GM23338 (cell line): ENCODE data around the gene ICAM2. TPM values are rescaled to one million over a fixed set of nuclear protein-coding genes. Genes with fewer than 3 reads are reported as not detected.

ENCODE experiments used
- ATAC-seq: fragments of 200-7000 bp; cut with Tn5 transposase; 3 replicates; pipeline ENCODE4 v1.9.1; 2020
- DNase-seq: peaks from one replicate; pipeline ENCODE4 v3.0.0-alpha.2; 2015; ENCODE audit warnings: low spot score
- H2AFZ ChIP-seq: fragments of 200-600 bp; sonication (generic); 2 replicates; pipeline ENCODE4 v1.8.0; 2016; ENCODE audit warnings: antibody characterized with exemption, mild to moderate bottlenecking, moderate library complexity
- H3F3A ChIP-seq: fragments of 200-600 bp; sonication (generic); replicated peaks from 2 replicates; pipeline ENCODE4 v1.8.0; 2017; ENCODE audit warnings: antibody characterized with exemption, mixed run types, low read depth
- H3K27ac ChIP-seq: fragments of 200-600 bp; sonication (generic); 2 replicates; pipeline ENCODE4 v1.6.1; 2016; ENCODE audit warnings: low read depth
- H3K27me3 ChIP-seq: fragments of 200-600 bp; sonication (generic); 2 replicates; pipeline ENCODE4 v1.8.0; 2016; ENCODE audit warnings: mild to moderate bottlenecking, mixed run types, moderate library complexity; ENCODE audit not compliant: insufficient read depth
- H3K36me3 ChIP-seq: fragments of 200-600 bp; sonication (generic); 2 replicates; pipeline ENCODE4 v1.8.0; 2016; ENCODE audit warnings: mild to moderate bottlenecking; ENCODE audit not compliant: insufficient read depth
- H3K4me1 ChIP-seq: fragments of 200-600 bp; sonication (generic); 2 replicates; pipeline ENCODE4 v1.8.0; 2016; ENCODE audit warnings: mild to moderate bottlenecking, moderate library complexity; ENCODE audit not compliant: insufficient read depth
- H3K4me2 ChIP-seq: fragments of 200-600 bp; sonication (generic); 2 replicates; pipeline ENCODE4 v1.7.1; 2017; ENCODE audit warnings: mixed run types
- H3K4me3 ChIP-seq: fragments of 200-600 bp; sonication (generic); 2 replicates; pipeline ENCODE4 v1.6.1; 2016; ENCODE audit warnings: mixed run types
- H3K79me2 ChIP-seq: fragments of 200-600 bp; sonication (generic); replicated peaks from 2 replicates; pipeline ENCODE4 v1.8.0; 2017; ENCODE audit warnings: mild to moderate bottlenecking; ENCODE audit not compliant: insufficient read depth
- H3K9me2 ChIP-seq: fragments of 200-600 bp; sonication (generic); 2 replicates; pipeline ENCODE4 v1.8.0; 2017; ENCODE audit not compliant: insufficient read depth
- H4K20me1 ChIP-seq: fragments of 200-600 bp; sonication (generic); replicated peaks from 2 replicates; pipeline ENCODE4 v1.8.0; 2017; ENCODE audit warnings: mild to moderate bottlenecking; ENCODE audit not compliant: insufficient read depth
- H3K27ac Mint-ChIP-seq: 2 replicates; pipeline ENCODE4 v1.8.0; 2020; ENCODE audit warnings: inconsistent platforms, mild to moderate bottlenecking, moderate library complexity, mixed read lengths
- H3K27me3 Mint-ChIP-seq: 3 replicates; pipeline ENCODE4 v1.8.0; 2022; ENCODE audit warnings: low read depth, mild to moderate bottlenecking, moderate library complexity, mixed read lengths, inconsistent platforms; ENCODE audit not compliant: insufficient read depth, poor library complexity
- H3K36me3 Mint-ChIP-seq: 3 replicates; pipeline ENCODE4 v1.8.0; 2021; ENCODE audit warnings: low read depth, mild to moderate bottlenecking, inconsistent platforms, moderate library complexity, mixed read lengths
- H3K4me1 Mint-ChIP-seq: 3 replicates; pipeline ENCODE4 v1.8.0; 2020; ENCODE audit warnings: mild to moderate bottlenecking, inconsistent platforms, mixed read lengths
- H3K4me3 Mint-ChIP-seq: 3 replicates; pipeline ENCODE4 v1.8.0; 2021; ENCODE audit warnings: moderate library complexity, mild to moderate bottlenecking, inconsistent platforms, mixed read lengths
- H3K9me3 Mint-ChIP-seq: 3 replicates; pipeline ENCODE4 v1.8.0; 2020; ENCODE audit warnings: moderate library complexity, mild to moderate bottlenecking, inconsistent platforms, mixed read lengths
- CREB1 ChIP-seq: fragments of 250-450 bp; sonication (Bioruptor Pico); IDR thresholded peaks from 2 replicates; pipeline ENCODE4 v1.5.0; 2020; ENCODE audit warnings: low read depth, mild to moderate bottlenecking, moderate library complexity
- ETS1 ChIP-seq: IDR thresholded peaks from 2 replicates; pipeline ENCODE4 v1.6.1; 2016; ENCODE audit warnings: antibody characterized with exemption
- EZH2 ChIP-seq: fragments of 200-600 bp; sonication (generic); IDR thresholded peaks from one replicate; pipeline ENCODE4 v1.8.0; 2017; ENCODE audit warnings: antibody characterized with exemption, mild to moderate bottlenecking, low read depth; ENCODE audit not compliant: unreplicated experiment
- JUNB ChIP-seq: IDR thresholded peaks from one replicate; pipeline ENCODE4 v1.6.1; 2016; ENCODE audit warnings: antibody characterized with exemption; ENCODE audit not compliant: unreplicated experiment
- NANOG ChIP-seq: IDR thresholded peaks from 2 replicates; pipeline ENCODE4 v1.6.1; 2016; ENCODE audit warnings: antibody characterized with exemption, borderline replicate concordance
- REST ChIP-seq: IDR thresholded peaks from one replicate; pipeline ENCODE4 v1.6.1; 2018; ENCODE audit warnings: antibody characterized with exemption; ENCODE audit not compliant: unreplicated experiment
- STAT1 ChIP-seq: IDR thresholded peaks from one replicate; pipeline ENCODE4 v1.6.1; 2016; ENCODE audit warnings: antibody characterized with exemption; ENCODE audit not compliant: unreplicated experiment
- ZNF114 ChIP-seq: fragments of 250-450 bp; sonication (Bioruptor Pico); IDR thresholded peaks from 2 replicates; pipeline ENCODE4 v1.5.0; 2020; ENCODE audit warnings: mild to moderate bottlenecking, moderate library complexity
- ZNF331 ChIP-seq: fragments of 250-450 bp; sonication (Bioruptor Pico); IDR thresholded peaks from 2 replicates; pipeline ENCODE4 v1.5.0; 2020; ENCODE audit warnings: low read depth, mild to moderate bottlenecking, moderate library complexity
- ZNF462 ChIP-seq: fragments of 250-450 bp; sonication (Bioruptor Pico); IDR thresholded peaks from 2 replicates; pipeline ENCODE4 v1.5.0; 2020; ENCODE audit warnings: mild to moderate bottlenecking, moderate library complexity
- polyA plus RNA-seq: library from polyadenylated mRNA; unstranded; fragments of >200 nt; fragmentation: Nextera tagmentation; extraction: Ambion mirVana; gene quantifications from 2 replicates; pipeline ENCODE4 v1.2.1, GENCODE V29; 2016
- total RNA-seq: library from RNA; depleted of rRNA; stranded (reverse); fragments of >200 nt; shearing (Covaris generic); gene quantifications from 2 replicates; pipeline ENCODE4 v1.2.3, GENCODE V29; 2014
- TF ChIP-seq, protein P1 (sequence below), 2 experiments: fragments of 200-600 bp in 1 of 2; sonication (generic) in 1 of 2; conservative IDR thresholded peaks; 2 replicates each; pipeline versions ENCODE4 v1.5.1 to v1.6.1; 2016 to 2017; ENCODE audit warnings: antibody characterized with exemption in 2 of 2, low read depth in 2 of 2, mild to moderate bottlenecking in 2 of 2, moderate library complexity in 1 of 2

ICAM2 gene
- total and polyA plus RNA-seq, 2 experiments from 2014 or later: 0.31 to 0.86 TPM

- H3K4me3 Mint-ChIP-seq: no peak overlapping the region
- no peaks in the 10 kb centered on the region for H3K27me3 ChIP-seq
- H4K20me1 ChIP-seq: no peaks in the 10 kb centered on the region
- no peak overlapping the region for H3K27ac ChIP-seq
- H3K27ac Mint-ChIP-seq: no peak overlapping the region
- no peak overlapping the region for H2AFZ ChIP-seq
- H3K79me2 ChIP-seq: no peaks in the 10 kb centered on the region
- DNase-seq: no peak
- TF ChIP-seq REST (no peak), ZNF114 (CRISPR knock-in tag) (no peak), JUNB (no peak), STAT1 (no peak), EZH2 (no peak), NANOG (no peak), ZNF331 (no peak), CREB1 (no peak), ZNF462 (CRISPR knock-in tag) (no peak), ETS1 (no peak)
- TF ChIP-seq, protein P1, sequence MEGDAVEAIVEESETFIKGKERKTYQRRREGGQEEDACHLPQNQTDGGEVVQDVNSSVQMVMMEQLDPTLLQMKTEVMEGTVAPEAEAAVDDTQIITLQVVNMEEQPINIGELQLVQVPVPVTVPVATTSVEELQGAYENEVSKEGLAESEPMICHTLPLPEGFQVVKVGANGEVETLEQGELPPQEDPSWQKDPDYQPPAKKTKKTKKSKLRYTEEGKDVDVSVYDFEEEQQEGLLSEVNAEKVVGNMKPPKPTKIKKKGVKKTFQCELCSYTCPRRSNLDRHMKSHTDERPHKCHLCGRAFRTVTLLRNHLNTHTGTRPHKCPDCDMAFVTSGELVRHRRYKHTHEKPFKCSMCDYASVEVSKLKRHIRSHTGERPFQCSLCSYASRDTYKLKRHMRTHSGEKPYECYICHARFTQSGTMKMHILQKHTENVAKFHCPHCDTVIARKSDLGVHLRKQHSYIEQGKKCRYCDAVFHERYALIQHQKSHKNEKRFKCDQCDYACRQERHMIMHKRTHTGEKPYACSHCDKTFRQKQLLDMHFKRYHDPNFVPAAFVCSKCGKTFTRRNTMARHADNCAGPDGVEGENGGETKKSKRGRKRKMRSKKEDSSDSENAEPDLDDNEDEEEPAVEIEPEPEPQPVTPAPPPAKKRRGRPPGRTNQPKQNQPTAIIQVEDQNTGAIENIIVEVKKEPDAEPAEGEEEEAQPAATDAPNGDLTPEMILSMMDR (conservative IDR thresholded peaks at IDR 0.05; ENCODE audit: low read depth in 2 of 2): no peak
- H3K36me3 Mint-ChIP-seq: peaks cover 32% of the 10 kb centered on the region
- no peaks in the 10 kb centered on the region for H3K4me1 Mint-ChIP-seq
- ATAC-seq: no peak
- H3F3A ChIP-seq: no peaks in the 10 kb centered on the region
- no peaks in the 10 kb centered on the region for H3K4me1 ChIP-seq
- H3K36me3 ChIP-seq: no peaks in the 10 kb centered on the region
- H3K9me3 Mint-ChIP-seq: peaks cover 18% of the 10 kb centered on the region
- no peaks in the 10 kb centered on the region for H3K27me3 Mint-ChIP-seq
- H3K4me3 ChIP-seq: no peak overlapping the region
- H3K9me2 ChIP-seq: no peaks in the 10 kb centered on the region
- no peak overlapping the region for H3K4me2 ChIP-seq
These were observed 49.8 kb upstream of the ICAM2 start for GRCh38 chr17:64070213-64070612.
